ENCODE data around the gene SHKBP1.

- TF ChIP-seq CTCF (conservative IDR thresholded peaks at IDR 0.05; ENCODE audit: low read length) (no peak), EZH2phosphoT487 (IDR thresholded peaks at IDR 0.05; ENCODE audit: borderline replicate concordance) (no peak)
Observed at GRCh38 chr19:40576151-40576584, 505 bp upstream of the SHKBP1 start.
